Right ventricle myocardium superior (tissue), 1 donor: ENCODE measurements around the gene CKS1B. TPM values are rescaled to one million over a fixed set of nuclear protein-coding genes. Genes with fewer than 3 reads are reported as not detected.

Source experiments
- ATAC-seq: fragments of 200-7000 bp; cut with Tn5 transposase; one replicate; pipeline ENCODE4 v1.9.1; 2020; ENCODE audit warnings: mild to moderate bottlenecking; ENCODE audit not compliant: poor library complexity
- DNase-seq: peaks from one replicate; pipeline ENCODE4 v3.0.0-alpha.2; 2020
- intact Hi-C: fragments of 100-400 bp; cut with DNase I; formaldehyde crosslinking; loops from one replicate; pipeline ENCODE4 v1.11.2; 2022
- microRNA-seq: library from miRNA; unstranded; fragments of <30 nt; microRNA quantifications from one replicate; pipeline ENCODE4 v1.2.0, GENCODE V29; 2020
- total RNA-seq: library from RNA; stranded (reverse); fragmentation: NEBNext Ultra II Directional; extraction: Animal tissue kit (Norgen Biotek cat#: 25700); gene quantifications from one replicate; pipeline ENCODE4 v1.2.1, GENCODE V29; 2021
- donor health status: DM: no; HTN: yes; CAD: no; lungs with severe emphysema.

The CKS1B gene
- total RNA-seq, 1 donor from 2014 or later, result 15.5 TPM

GRCh38 chr1:155017041-155017945 is 42.8 kb downstream of the CKS1B start:
- ATAC-seq (peak; percentile 94), DNase-seq (peak; percentile 94)
- intact Hi-C loops, result loop anchor here (5.0 to 10.0 kb wide), 2 partner anchors 45 to 112 kb away; partner anchors contain the start of genes CKS1B and SHC1

GRCh38 chr1:155017946-155018316 is 43.5 kb downstream of the CKS1B start:
- intact Hi-C loops, result loop anchor here (5.0 to 10.0 kb wide), 2 partner anchors 46 to 113 kb away; partner anchors contain the start of genes CKS1B and SHC1
- peak; percentile 2 for ATAC-seq
- DNase-seq, result peak; percentile 42

GRCh38 chr1:155018617-155019348 is 44.3 kb downstream of the CKS1B start:
- intact Hi-C loops, result loop anchor here (5.0 to 10.0 kb wide), 2 partner anchors 46 to 114 kb away; partner anchors contain the start of genes CKS1B and SHC1
- DNase-seq (peak; percentile 23), ATAC-seq (no peak)

GRCh38 chr1:155019377-155020245 is 45.1 kb downstream of the CKS1B start:
- intact Hi-C loops, result loop anchor here (5.0 to 10.0 kb wide), 2 partner anchors 47 to 115 kb away; partner anchors contain the start of genes CKS1B and SHC1
- ATAC-seq (no peak), DNase-seq (no peak)

- intact Hi-C loops, result no loop called here
- no peak for ATAC-seq
- no peak for DNase-seq
These were observed 47.9 kb downstream of the CKS1B start for GRCh38 chr1:155022136-155022926.

DNA sequence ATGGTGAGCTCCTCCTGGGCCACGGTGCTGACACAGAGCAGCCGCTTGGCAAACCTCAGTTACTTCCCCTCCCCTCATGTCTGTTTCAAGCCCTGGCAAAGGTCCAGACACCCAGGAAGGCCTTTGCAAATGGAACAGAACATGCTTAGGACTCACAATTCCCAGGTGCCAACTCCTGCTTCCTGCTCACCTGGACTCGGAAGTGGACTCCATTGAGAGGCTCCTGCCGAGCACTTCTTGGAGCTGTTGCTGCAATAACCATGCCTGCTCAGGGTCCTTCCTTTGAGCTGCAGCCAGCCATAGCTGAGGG is 48.4 kb downstream of the CKS1B start:
- ATAC-seq, result peak; percentile 54
- DNase-seq, result no peak
- intact Hi-C loops, result no loop called here

DNA sequence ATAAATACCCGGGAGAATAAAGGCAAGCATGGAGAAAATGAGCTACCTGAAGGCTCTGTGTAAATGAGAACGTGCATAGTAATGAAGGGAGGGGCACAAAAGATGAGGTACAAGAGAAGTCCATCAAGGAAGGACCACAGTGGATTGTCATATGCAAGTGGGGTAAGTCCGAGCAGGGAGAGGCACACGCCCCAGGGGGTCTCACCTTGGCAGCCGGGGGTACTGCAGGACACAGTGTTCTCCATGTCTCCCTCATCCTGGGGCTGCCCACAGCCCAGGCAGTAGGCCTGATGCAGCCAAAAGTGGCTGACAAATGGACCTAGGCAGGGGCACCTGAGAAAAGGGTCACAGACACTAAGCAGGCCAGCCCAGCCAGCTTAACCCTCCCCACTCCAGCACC is 49.1 kb downstream of the CKS1B start:
- ATAC-seq, result no peak
- intact Hi-C loops, result no loop called here
- DNase-seq, result no peak

GRCh38 chr1:155024315-155024714 is 49.8 kb downstream of the CKS1B start:
- intact Hi-C loops, result no loop called here
- DNase-seq (no peak), ATAC-seq (no peak)

- no peak for ATAC-seq
- no peak for DNase-seq
- intact Hi-C loops, result no loop called here
These were observed 51.7 kb downstream of the CKS1B start for GRCh38 chr1:155026154-155026553.

- no peak for DNase-seq
- no peak for ATAC-seq
- intact Hi-C loops, result no loop called here
These were observed 52.1 kb downstream of the CKS1B start for GRCh38 chr1:155026588-155026987.

Small RNAs within 50 kb of the gene (microRNA-seq; reads per million reads assigned to microRNA genes)
- not detected for gene MIR4258

Other genes with a start within 250 kb of the CKS1B start
- 3.4 TPM for gene KCNN3, start 104.4 kb upstream of the CKS1B start, total RNA-seq
- gene PMVK, start 38.0 kb upstream of the CKS1B start, total RNA-seq, result 65.7 TPM
- 49.2 TPM for gene PBXIP1, start 18.6 kb upstream of the CKS1B start, total RNA-seq
- 13.2 TPM for gene PYGO2, start 12.9 kb upstream of the CKS1B start, total RNA-seq
- 52.7 TPM for gene SHC1, start 3.9 kb upstream of the CKS1B start, total RNA-seq
- 34.7 TPM for gene FLAD1, start 8.7 kb downstream of the CKS1B start, total RNA-seq
- not detected for gene LENEP, start 18.9 kb downstream of the CKS1B start, total RNA-seq
- gene ZBTB7B, start 28.1 kb downstream of the CKS1B start, total RNA-seq, result 44.1 TPM
- gene DCST2, start 59.1 kb downstream of the CKS1B start, total RNA-seq, result 0.16 TPM
- gene DCST1, start 59.1 kb downstream of the CKS1B start, total RNA-seq, result not detected
- gene ADAM15, start 76.6 kb downstream of the CKS1B start, total RNA-seq, result 77.6 TPM
- 2.6 TPM for gene EFNA4, start 89.1 kb downstream of the CKS1B start, total RNA-seq
- gene EFNA3, start 104.2 kb downstream of the CKS1B start, total RNA-seq, result 0.75 TPM
- gene EFNA1, start 153.2 kb downstream of the CKS1B start, total RNA-seq, result 41.5 TPM
- 7.1 TPM for gene SLC50A1, start 161.2 kb downstream of the CKS1B start, total RNA-seq
- gene DPM3, start 165.8 kb downstream of the CKS1B start, total RNA-seq, result 49.4 TPM
- 121 TPM for gene KRTCAP2, start 198.6 kb downstream of the CKS1B start, total RNA-seq
- 0.08 TPM for gene TRIM46, start 199.2 kb downstream of the CKS1B start, total RNA-seq
- 5.8 TPM for gene THBS3, start 233.2 kb downstream of the CKS1B start, total RNA-seq
- gene MTX1, start 234.0 kb downstream of the CKS1B start, total RNA-seq, result 16.4 TPM